GM18867 (cell line): ENCODE data around the gene TSPAN11.
"Not testable (repeated sequence)": the region's sequence is repeated elsewhere in the genome, so short reads cannot be mapped to it uniquely, and the experiment has no call there.

ENCODE experiments used
- ATAC-seq: cut with Tn5 transposase; IDR thresholded peaks from one replicate; pipeline ENCODE4 v1.9.1; 2021; ENCODE audit warnings: mild to moderate bottlenecking, moderate library complexity; ENCODE audit not compliant: unreplicated experiment

TSPAN11 gene

GRCh38 chr12:30926243-30927221, at the start of gene TSPAN11:
TSPAN11 (plus strand) TSS chr12:30926748; CDS start chr12:30953992, 27,244 bp downstream.
- no peak for ATAC-seq

GRCh38 chr12:30877105-30877875, 49.3 kb upstream of the TSPAN11 start:
- no peak for ATAC-seq

GRCh38 chr12:30878024-30878423, 48.5 kb upstream of the TSPAN11 start:
- no peak for ATAC-seq

GRCh38 chr12:30880061-30880460, 46.5 kb upstream of the TSPAN11 start:
- ATAC-seq, result no peak

GRCh38 chr12:30880813-30881212, 45.7 kb upstream of the TSPAN11 start:
- ATAC-seq, result no peak

GRCh38 chr12:30882706-30883105, 43.8 kb upstream of the TSPAN11 start:
- no peak for ATAC-seq

- ATAC-seq, result no peak
Measured at GRCh38 chr12:30884799-30885198, 41.7 kb upstream of the TSPAN11 start.

GRCh38 chr12:30885321-30885720, 41.2 kb upstream of the TSPAN11 start:
- no peak for ATAC-seq

GRCh38 chr12:30887226-30887625, 39.3 kb upstream of the TSPAN11 start:
- no peak for ATAC-seq

- ATAC-seq, result no peak
Measured at GRCh38 chr12:30888241-30888640, 38.3 kb upstream of the TSPAN11 start.

GRCh38 chr12:30894531-30894930, 32.0 kb upstream of the TSPAN11 start:
- ATAC-seq, result not testable (repeated sequence)

- no peak for ATAC-seq
Measured at GRCh38 chr12:30896461-30896860, 30.1 kb upstream of the TSPAN11 start.

- no peak for ATAC-seq
Measured at GRCh38 chr12:30898846-30899245, 27.7 kb upstream of the TSPAN11 start.

GRCh38 chr12:30900351-30900750, 26.2 kb upstream of the TSPAN11 start:
- ATAC-seq, result no peak

GRCh38 chr12:30902001-30902400, 24.5 kb upstream of the TSPAN11 start:
- no peak for ATAC-seq

GRCh38 chr12:30902596-30902995, 24.0 kb upstream of the TSPAN11 start:
- no peak for ATAC-seq

- no peak for ATAC-seq
Measured at GRCh38 chr12:30905463-30906009, 21.0 kb upstream of the TSPAN11 start.

GRCh38 chr12:30908076-30908721, 18.3 kb upstream of the TSPAN11 start:
- no peak for ATAC-seq

GRCh38 chr12:30908722-30909348, 17.7 kb upstream of the TSPAN11 start:
- no peak for ATAC-seq

GRCh38 chr12:30909349-30910037, 17.1 kb upstream of the TSPAN11 start:
- ATAC-seq, result no peak
